Panc1 (cell line): Measurements from ENCODE around the gene SPIRE1. TPM values are rescaled to one million over a fixed set of nuclear protein-coding genes. Genes with fewer than 3 reads are reported as not detected.

Source experiments
- ATAC-seq: fragments of 200-7000 bp; cut with Tn5 transposase; 2 replicates; pipeline ENCODE4 v1.9.1; 2020; ENCODE audit warnings: mild to moderate bottlenecking, moderate library complexity
- BruUV-seq: library from RNA; stranded (reverse); fragments of 400-500 nt; replicated peaks from 2 replicates; lab custom pipeline; 2021; lab: Mats Ljungman, UMichigan
- CTCF ChIA-PET: fragments of 300-600 bp; sonication (Branson Sonifier 250); formaldehyde crosslinking; loops from one replicate; lab custom pipeline; 2022; ENCODE audit warnings: antibody characterized with exemption; lab: Charles Lee
- POLR2A ChIA-PET: fragments of 300-600 bp; sonication (Branson Sonifier 250); formaldehyde crosslinking; loops from one replicate; lab custom pipeline; 2022; ENCODE audit warnings: antibody characterized with exemption; lab: Charles Lee
- DNase-seq: peaks from one replicate; pipeline ENCODE4 v3.0.0-alpha.2; 2010; ENCODE audit warnings: low read depth, low spot score
- H3K27ac ChIP-seq: 2 replicates; pipeline ENCODE4 v1.5.1; 2011; ENCODE audit warnings: mild to moderate bottlenecking, low read length, inconsistent platforms
- H3K27me3 ChIP-seq: fragments of 200-500 bp; sonication (Bioruptor generic); 2 replicates; pipeline ENCODE4 v1.6.0; 2014; ENCODE audit warnings: low read length, inconsistent platforms; ENCODE audit not compliant: control insufficient read depth, insufficient read depth
- H3K36me3 ChIP-seq: fragments of 200-500 bp; sonication (Bioruptor generic); 2 replicates; pipeline ENCODE4 v1.5.1; 2014; ENCODE audit warnings: inconsistent platforms, mild to moderate bottlenecking, low read length, moderate library complexity; ENCODE audit not compliant: control insufficient read depth, insufficient read depth
- H3K4me1 ChIP-seq: 2 replicates; pipeline ENCODE4 v1.5.1; 2011; ENCODE audit warnings: inconsistent platforms, mild to moderate bottlenecking, low read length, moderate library complexity; ENCODE audit not compliant: control insufficient read depth, insufficient read depth
- H3K4me3 ChIP-seq, 2 experiments: 2 replicates each; pipeline ENCODE4 v1.5.1; 2011 to 2012; ENCODE audit warnings: low read depth in 2 of 2, low read length in 2 of 2, mild to moderate bottlenecking in 2 of 2, inconsistent platforms in 1 of 2, moderate library complexity in 1 of 2
- H3K9me3 ChIP-seq: fragments of 200-500 bp; sonication (Bioruptor generic); 2 replicates; pipeline ENCODE4 v1.5.1; 2014; ENCODE audit warnings: low read depth, mild to moderate bottlenecking, inconsistent platforms, low read length, moderate library complexity; ENCODE audit not compliant: control insufficient read depth, insufficient read depth
- CTCF ChIP-seq: fragments of 450-650 bp; IDR thresholded peaks from 2 replicates; pipeline ENCODE4 v1.5.1; 2017; ENCODE audit warnings: mild to moderate bottlenecking
- POLR2AphosphoS5 ChIP-seq: IDR thresholded peaks from 2 replicates; pipeline ENCODE4 v1.6.1; 2012; ENCODE audit warnings: mild to moderate bottlenecking, low read depth, low read length, moderate library complexity
- REST ChIP-seq, 2 experiments: IDR thresholded peaks; 2 replicates each; pipeline ENCODE4 v1.6.1; 2011 to 2012; ENCODE audit warnings: low read depth in 2 of 2, control low read depth in 1 of 2, low read length in 1 of 2, mild to moderate bottlenecking in 1 of 2, moderate library complexity in 1 of 2; ENCODE audit not compliant: insufficient read depth in 1 of 2
- SIN3A ChIP-seq: IDR thresholded peaks from 2 replicates; pipeline ENCODE4 v1.6.1; 2012; ENCODE audit warnings: low read depth, mild to moderate bottlenecking, low read length, moderate library complexity, borderline replicate concordance; ENCODE audit not compliant: insufficient read depth
- TCF7L2 ChIP-seq: IDR thresholded peaks from 2 replicates; pipeline ENCODE4 v1.6.1; 2011; ENCODE audit warnings: mild to moderate bottlenecking, low read depth, low read length, inconsistent platforms
- in situ Hi-C: cut with HindIII; loops from 2 replicates; pipeline ENCODE4 v1.10.0; 2016; ENCODE audit warnings: low sequenced_read_pairs, low pct_unique_long_range_greater_than_20kb
- intact Hi-C: fragments of 100-400 bp; cut with micrococcal nuclease; formaldehyde crosslinking; loops from one replicate; pipeline ENCODE4 v1.10.0; 2022; ENCODE audit not compliant: unreplicated experiment
- total RNA-seq: library from RNA; stranded (reverse); gene quantifications from one replicate; pipeline ENCODE4 v1.2.1, GENCODE V29; 2021; ENCODE audit not compliant: unreplicated experiment

The SPIRE1 gene
- total RNA-seq, 1 experiment from 2014 or later: 45.5 TPM

- ChIA-PET CTCF (no interaction called here), POLR2A (no interaction called here)
- no peaks in the 10 kb centered on the region for H3K9me3 ChIP-seq
- ATAC-seq (no peak), DNase-seq (no peak)
- H3K4me1 ChIP-seq: no peaks in the 10 kb centered on the region
- peaks cover 3% of the 10 kb centered on the region; the same call in 1 of the 2 replicates for H3K36me3 ChIP-seq
- BruUV-seq: no TSS peak
- H3K27ac ChIP-seq: no peak overlapping the region
- in situ Hi-C loops (no loop called here), intact Hi-C loops (no loop called here)
- no peak for TF ChIP-seq POLR2AphosphoS5
- no peak for TF ChIP-seq SIN3A
- no peak for TF ChIP-seq TCF7L2
- TF ChIP-seq CTCF: no peak
- no peak for TF ChIP-seq REST (IDR thresholded peaks at IDR 0.05; ENCODE audit: insufficient read depth in 1 of 2, low read depth in 2 of 2, low read length in 1 of 2)
- H3K27me3 ChIP-seq: no peaks in the 10 kb centered on the region
- no peak overlapping the region for H3K4me3 ChIP-seq
These were observed 165.0 kb downstream of the SPIRE1 start for GRCh38 chr18:12492907-12493306.

GRCh38 chr18:12491611-12492435 lies 166.1 kb downstream of the SPIRE1 start:
- DNase-seq (no peak), ATAC-seq (no peak)
- Histone ChIP-seq H3K27me3 (no peaks in the 10 kb centered on the region), H3K36me3 (peaks cover 3% of the 10 kb centered on the region; the same call in 1 of the 2 replicates), H3K4me1 (no peaks in the 10 kb centered on the region), H3K9me3 (no peaks in the 10 kb centered on the region), H3K4me3 (no peak overlapping the region), H3K27ac (no peak overlapping the region)
- in situ Hi-C loops (no loop called here), intact Hi-C loops (no loop called here)
- no peak for TF ChIP-seq CTCF
- ChIA-PET CTCF (no interaction called here), POLR2A (no interaction called here)
- no TSS peak for BruUV-seq
